ENCODE data around the gene FCHSD1.

FCHSD1 gene

GRCh38 chr5:141597814-141598213 is 53.4 kb downstream of the FCHSD1 start:
- no peaks in the 10 kb centered on the region for H3K9me3 ChIP-seq (ENCODE audit: insufficient read depth, low read depth, low read length)
- no peak overlapping the region for H2AFZ ChIP-seq (ENCODE audit: low read length)
- H3K4me1 ChIP-seq (ENCODE audit: insufficient read depth, low read length, poor library complexity, severe bottlenecking) = peaks cover 50% of the 10 kb centered on the region
- no peaks in the 10 kb centered on the region for H3K27me3 ChIP-seq (ENCODE audit: insufficient read depth, low read length, poor library complexity, severe bottlenecking)
- peaks cover 86% of the 10 kb centered on the region for H4K20me1 ChIP-seq (ENCODE audit: insufficient read depth, low read length, poor library complexity, severe bottlenecking)
- H3K9me2 ChIP-seq (replicated peaks; ENCODE audit: low read depth, low read length) = no peaks in the 10 kb centered on the region
- H3K9ac ChIP-seq (ENCODE audit: low read depth, low read length, poor library complexity, severe bottlenecking) = no peak overlapping the region
- H3K36me3 ChIP-seq (ENCODE audit: insufficient read depth, low read length) = peaks cover 24% of the 10 kb centered on the region
- TF ChIP-seq CTCF (conservative IDR thresholded peaks at IDR 0.05; ENCODE audit: low read length) = no peak
- TF ChIP-seq EZH2phosphoT487 (IDR thresholded peaks at IDR 0.05; ENCODE audit: borderline replicate concordance) = no peak
- H3K4me2 ChIP-seq (ENCODE audit: low read depth, low read length, poor library complexity, severe bottlenecking) = no peak overlapping the region
- H3K4me3 ChIP-seq (ENCODE audit: low read length, poor library complexity, severe bottlenecking) = no peak overlapping the region
- peaks cover 98% of the 10 kb centered on the region for H3K79me2 ChIP-seq (ENCODE audit: insufficient read depth, low read length)
- H3F3A ChIP-seq (ENCODE audit: low read depth) = no peaks in the 10 kb centered on the region

DNA sequence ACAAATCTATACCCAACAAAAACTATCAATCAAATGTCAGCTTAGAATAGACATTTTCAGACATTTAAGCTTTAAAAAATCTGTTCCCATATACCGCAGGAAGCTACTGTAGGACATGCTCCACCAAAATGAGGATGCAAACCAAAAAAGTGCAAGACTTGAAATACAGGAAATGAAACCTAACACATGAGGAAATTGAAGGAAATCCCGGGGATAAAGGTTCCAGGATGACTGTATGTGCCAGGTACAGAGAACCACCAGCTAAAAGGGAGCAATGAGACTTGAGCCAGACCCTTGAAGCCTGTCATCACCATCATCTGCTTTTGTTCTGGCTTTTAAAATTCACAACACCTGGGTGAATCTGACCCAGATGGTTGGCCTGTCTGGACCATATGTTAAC is 53.8 kb downstream of the FCHSD1 start:
- peaks cover 86% of the 10 kb centered on the region for H4K20me1 ChIP-seq (ENCODE audit: insufficient read depth, low read length, poor library complexity, severe bottlenecking)
- no peaks in the 10 kb centered on the region for H3K9me3 ChIP-seq (ENCODE audit: insufficient read depth, low read depth, low read length)
- H3K9me2 ChIP-seq (replicated peaks; ENCODE audit: low read depth, low read length) = no peaks in the 10 kb centered on the region
- H3F3A ChIP-seq (ENCODE audit: low read depth) = no peaks in the 10 kb centered on the region
- TF ChIP-seq CTCF (conservative IDR thresholded peaks at IDR 0.05; ENCODE audit: low read length) (no peak), EZH2phosphoT487 (IDR thresholded peaks at IDR 0.05; ENCODE audit: borderline replicate concordance) (no peak)
- no peak overlapping the region for H2AFZ ChIP-seq (ENCODE audit: low read length)
- H3K36me3 ChIP-seq (ENCODE audit: insufficient read depth, low read length) = peaks cover 24% of the 10 kb centered on the region
- H3K4me1 ChIP-seq (ENCODE audit: insufficient read depth, low read length, poor library complexity, severe bottlenecking) = peaks cover 50% of the 10 kb centered on the region
- no peak overlapping the region for H3K4me3 ChIP-seq (ENCODE audit: low read length, poor library complexity, severe bottlenecking)
- no peak overlapping the region for H3K9ac ChIP-seq (ENCODE audit: low read depth, low read length, poor library complexity, severe bottlenecking)
- peaks cover 98% of the 10 kb centered on the region for H3K79me2 ChIP-seq (ENCODE audit: insufficient read depth, low read length)
- no peaks in the 10 kb centered on the region for H3K27me3 ChIP-seq (ENCODE audit: insufficient read depth, low read length, poor library complexity, severe bottlenecking)
- H3K4me2 ChIP-seq (ENCODE audit: low read depth, low read length, poor library complexity, severe bottlenecking) = peak overlapping the region; percentile 7

DNA sequence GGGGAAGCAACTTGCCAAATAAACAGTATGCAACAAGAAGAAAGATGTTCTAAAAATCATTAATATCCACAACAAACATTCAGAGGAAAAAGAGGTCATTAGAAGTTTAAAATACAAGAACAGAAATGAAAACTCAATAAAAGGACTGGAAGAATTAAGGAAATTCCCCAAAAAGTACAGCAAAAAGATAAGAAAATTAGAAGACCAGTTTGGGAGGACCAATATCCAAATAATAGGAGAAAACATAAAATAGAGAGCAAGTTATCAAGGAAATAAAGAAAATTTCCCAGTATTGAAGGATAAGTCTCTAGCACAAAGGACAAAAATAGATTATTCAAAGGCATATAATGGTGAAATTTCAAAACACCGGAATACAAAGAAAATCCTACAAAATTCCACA is 54.4 kb downstream of the FCHSD1 start:
- H3K9me2 ChIP-seq (replicated peaks; ENCODE audit: low read depth, low read length) = no peaks in the 10 kb centered on the region
- no peak for TF ChIP-seq EZH2phosphoT487 (IDR thresholded peaks at IDR 0.05; ENCODE audit: borderline replicate concordance)
- no peak for TF ChIP-seq CTCF (conservative IDR thresholded peaks at IDR 0.05; ENCODE audit: low read length)
- H3K27me3 ChIP-seq (ENCODE audit: insufficient read depth, low read length, poor library complexity, severe bottlenecking) = no peaks in the 10 kb centered on the region
- H3K9ac ChIP-seq (ENCODE audit: low read depth, low read length, poor library complexity, severe bottlenecking) = no peak overlapping the region
- H3K9me3 ChIP-seq (ENCODE audit: insufficient read depth, low read depth, low read length) = no peaks in the 10 kb centered on the region
- no peak overlapping the region for H3K4me2 ChIP-seq (ENCODE audit: low read depth, low read length, poor library complexity, severe bottlenecking)
- peaks cover 97% of the 10 kb centered on the region for H3K79me2 ChIP-seq (ENCODE audit: insufficient read depth, low read length)
- H3K36me3 ChIP-seq (ENCODE audit: insufficient read depth, low read length) = peaks cover 24% of the 10 kb centered on the region
- peaks cover 86% of the 10 kb centered on the region for H4K20me1 ChIP-seq (ENCODE audit: insufficient read depth, low read length, poor library complexity, severe bottlenecking)
- H3F3A ChIP-seq (ENCODE audit: low read depth) = no peaks in the 10 kb centered on the region
- no peak overlapping the region for H3K4me3 ChIP-seq (ENCODE audit: low read length, poor library complexity, severe bottlenecking)
- H2AFZ ChIP-seq (ENCODE audit: low read length) = no peak overlapping the region
- peaks cover 47% of the 10 kb centered on the region for H3K4me1 ChIP-seq (ENCODE audit: insufficient read depth, low read length, poor library complexity, severe bottlenecking)

All from Loucy (cell line).